T-helper 2 cell treated with Interferon-gamma antibody and Interleukin-4, amounts not matched to agents 100 ng/mL and 5 ng/mL, for 36 hours (primary cell): ENCODE results near the gene ABCA5. TPM values are rescaled to one million over a fixed set of nuclear protein-coding genes. Genes with fewer than 3 reads are reported as not detected.
"Not testable (repeated sequence)": the region's sequence is repeated elsewhere in the genome, so short reads cannot be mapped to it uniquely, and the experiment has no call there.

Source experiments
- intact Hi-C: fragments of 100-400 bp; cut with micrococcal nuclease; formaldehyde crosslinking; loops from one replicate; pipeline ENCODE4 v1.15.1; 2023
- total RNA-seq: library from RNA; stranded (reverse); gene quantifications from 2 replicates; pipeline ENCODE4 v1.2.3, GENCODE V29; 2022

Gene ABCA5
- total RNA-seq, 1 donor from 2014 or later: 12.9 TPM

GRCh38 chr17:69218986-69219385 is 107.9 kb downstream of the ABCA5 start:
- intact Hi-C loops: no loop called here

- intact Hi-C loops: no loop called here
These were observed 113.7 kb downstream of the ABCA5 start for GRCh38 chr17:69213059-69213813.

GRCh38 chr17:69208640-69209039 is 118.3 kb downstream of the ABCA5 start:
- intact Hi-C loops: no loop called here

GRCh38 chr17:69207151-69207550 is 119.8 kb downstream of the ABCA5 start:
- intact Hi-C loops: no loop called here

GRCh38 chr17:69198238-69198637 is 128.7 kb downstream of the ABCA5 start:
- intact Hi-C loops: no loop called here

GRCh38 chr17:69196105-69196653 is 130.8 kb downstream of the ABCA5 start:
- intact Hi-C loops: not testable (repeated sequence)

Other genes with a start within 250 kb of the ABCA5 start
- 0.16 TPM in 1 of 2 replicates, not detected in the other for gene ABCA6, start 185.2 kb downstream of the ABCA5 start, total RNA-seq
- gene ABCA10, start 98.3 kb downstream of the ABCA5 start, total RNA-seq: 0.64 TPM in 2 replicates
- gene MAP2K6, start 87.6 kb upstream of the ABCA5 start, total RNA-seq: 10.0 and 10.7 TPM in 2 replicates